Lung (tissue), 12 donors: ENCODE measurements around the gene NEO1. TPM values are rescaled to one million over a fixed set of nuclear protein-coding genes. Genes with fewer than 3 reads are reported as not detected.

ENCODE experiments used
- ATAC-seq: fragments of 200-7000 bp; cut with Tn5 transposase; one replicate; pipeline ENCODE4 v1.9.1; 2020; ENCODE audit warnings: moderate number of reproducible peaks; ENCODE audit not compliant: insufficient read depth, low FRiP score
- DNase-seq, 3 donors: peaks; one replicate each; pipeline ENCODE4 v3.0.0-alpha.2; 2013 to 2017
- H3K27ac ChIP-seq, 2 donors: one replicate each; pipeline ENCODE4 v1.5.1; 2013; ENCODE audit warnings: mild to moderate bottlenecking in 2 of 2, moderate library complexity in 2 of 2, control low read depth in 1 of 2, inconsistent platforms in 1 of 2, low read depth in 1 of 2, low read length in 1 of 2
- H3K27me3 ChIP-seq, 3 donors: one replicate each; pipeline ENCODE4 v1.5.1; 2013; ENCODE audit warnings: low read length in 2 of 3; ENCODE audit not compliant: control insufficient read depth in 3 of 3, insufficient read depth in 3 of 3
- H3K36me3 ChIP-seq, 4 donors: one replicate each; pipeline ENCODE4 v1.5.1; 2013; ENCODE audit warnings: low read length in 4 of 4, mild to moderate bottlenecking in 1 of 4, moderate library complexity in 1 of 4; ENCODE audit not compliant: control insufficient read depth in 4 of 4, insufficient read depth in 4 of 4
- H3K4me1 ChIP-seq, 5 donors: one replicate each; pipeline ENCODE4 v1.5.1; 2013; ENCODE audit warnings: low read length in 5 of 5, mild to moderate bottlenecking in 2 of 5, moderate library complexity in 1 of 5; ENCODE audit not compliant: control insufficient read depth in 5 of 5, insufficient read depth in 5 of 5
- H3K4me3 ChIP-seq: one replicate; pipeline ENCODE4 v1.5.1; 2013; ENCODE audit warnings: mild to moderate bottlenecking, control low read depth, moderate library complexity
- H3K9ac ChIP-seq, 2 donors: one replicate each; pipeline ENCODE4 v1.5.1; 2013; ENCODE audit warnings: low read length in 2 of 2, control low read depth in 1 of 2; ENCODE audit not compliant: insufficient read depth in 1 of 2
- H3K9me3 ChIP-seq, 4 donors: one replicate each; pipeline ENCODE4 v1.5.1; 2013; ENCODE audit warnings: low read length in 3 of 4, mild to moderate bottlenecking in 1 of 4, moderate library complexity in 1 of 4; ENCODE audit not compliant: control insufficient read depth in 4 of 4, insufficient read depth in 3 of 4
- CTCF ChIP-seq: IDR thresholded peaks from 2 replicates; pipeline ENCODE4 v1.5.1; 2012; ENCODE audit warnings: mild to moderate bottlenecking; ENCODE audit errors: control extremely low read depth, extremely low read depth
- WGBS, 2 donors: extraction: QIAGEN DNeasy Blood & Tissue Kit; methylation state at CpG; one replicate each; pipeline ENCODE4 v1.1.7; 2013; 5-methylcytosine and 5-hydroxymethylcytosine counted together
- polyA plus RNA-seq, 2 donors: library from polyadenylated mRNA; stranded (reverse); fragments of 200-250 nt; gene quantifications; one replicate each; pipeline ENCODE4 v1.2.1, GENCODE V29; 2013
- total RNA-seq, 2 donors: library from RNA; depleted of rRNA in 1 of 2; stranded (reverse); fragments of >200 nt in 1 of 2; gene quantifications; one replicate each; pipeline ENCODE4 v1.2.1, GENCODE V29; 2014 to 2021
- donor health status: control.
- donor health status: control.
- donor health status: Bipolar disorder and iron deficiency.
- donor health status: healthy.
- donor health status: DM: yes; HTN: yes; CAD: no.

NEO1 gene
- total and polyA plus RNA-seq, 4 donors = 6.9 to 70.8 (median 16.5) TPM

GRCh38 chr15:73051391-73051806 lies 864 bp upstream of the NEO1 start:
- no peaks in the 10 kb centered on the region for H3K9me3 ChIP-seq
- DNase-seq (no peak), ATAC-seq (no peak)
- peak overlapping the region; percentile 78 to 82 for H3K9ac ChIP-seq
- peak overlapping the region; percentile 80 to 89 for H3K27ac ChIP-seq
- no peaks in the 10 kb centered on the region for H3K36me3 ChIP-seq
- no peaks in the 10 kb centered on the region for H3K27me3 ChIP-seq
- TF ChIP-seq CTCF = no peak
- peaks cover 0 to 47% (median 0%) of the 10 kb centered on the region in 5 donors for H3K4me1 ChIP-seq
- peak overlapping the region; percentile 55 for H3K4me3 ChIP-seq
- 1% methylated on average over 13 to 42 of the region's 42 CpGs for WGBS, 2 donors

- Histone ChIP-seq H3K27ac (peak overlapping the region; percentile 85 to 92), H3K4me1 (peaks cover 0 to 47% (median 0%) of the 10 kb centered on the region in 5 donors), H3K4me3 (peak overlapping the region; percentile 73), H3K9me3 (no peaks in the 10 kb centered on the region), H3K27me3 (no peaks in the 10 kb centered on the region), H3K36me3 (no peaks in the 10 kb centered on the region), H3K9ac (peak overlapping the region in 1 of 2 donors; percentile 90)
- ATAC-seq = peak; percentile 6
- no peak for TF ChIP-seq CTCF
- WGBS, 2 donors = 1 to 3% methylated on average over 43 to 61 of the region's 61 CpGs
- DNase-seq = peak; percentile 73 to 82 (median 76)
Observed at GRCh38 chr15:73052653-73053397, 562 bp downstream of the NEO1 start.

- H3K27me3 ChIP-seq = no peaks in the 10 kb centered on the region
- TF ChIP-seq CTCF = no peak
- H3K4me3 ChIP-seq = peak overlapping the region; percentile 73
- WGBS, 2 donors = 2 to 3% methylated on average over 8 of the region's 8 CpGs
- H3K4me1 ChIP-seq = peaks cover 0 to 47% (median 0%) of the 10 kb centered on the region in 5 donors
- peak overlapping the region in 1 of 2 donors; percentile 42 for H3K27ac ChIP-seq
- no peak for ATAC-seq
- no peaks in the 10 kb centered on the region for H3K36me3 ChIP-seq
- peak overlapping the region in 1 of 2 donors; percentile 90 for H3K9ac ChIP-seq
- no peak for DNase-seq
- H3K9me3 ChIP-seq = no peaks in the 10 kb centered on the region
Observed at GRCh38 chr15:73053398-73053723, 1.1 kb downstream of the NEO1 start.
